GM23338 (cell line): ENCODE measurements around the gene SLC66A1. TPM values are rescaled to one million over a fixed set of nuclear protein-coding genes. Genes with fewer than 3 reads are reported as not detected.

Experiments
- ATAC-seq: fragments of 200-7000 bp; cut with Tn5 transposase; 3 replicates; pipeline ENCODE4 v1.9.1; 2020
- DNase-seq: peaks from one replicate; pipeline ENCODE4 v3.0.0-alpha.2; 2015; ENCODE audit warnings: low spot score
- H2AFZ ChIP-seq: fragments of 200-600 bp; sonication (generic); 2 replicates; pipeline ENCODE4 v1.8.0; 2016; ENCODE audit warnings: antibody characterized with exemption, mild to moderate bottlenecking, moderate library complexity
- H3F3A ChIP-seq: fragments of 200-600 bp; sonication (generic); replicated peaks from 2 replicates; pipeline ENCODE4 v1.8.0; 2017; ENCODE audit warnings: antibody characterized with exemption, mixed run types, low read depth
- H3K27ac ChIP-seq: fragments of 200-600 bp; sonication (generic); 2 replicates; pipeline ENCODE4 v1.6.1; 2016; ENCODE audit warnings: low read depth
- H3K27me3 ChIP-seq: fragments of 200-600 bp; sonication (generic); 2 replicates; pipeline ENCODE4 v1.8.0; 2016; ENCODE audit warnings: mild to moderate bottlenecking, mixed run types, moderate library complexity; ENCODE audit not compliant: insufficient read depth
- H3K36me3 ChIP-seq: fragments of 200-600 bp; sonication (generic); 2 replicates; pipeline ENCODE4 v1.8.0; 2016; ENCODE audit warnings: mild to moderate bottlenecking; ENCODE audit not compliant: insufficient read depth
- H3K4me1 ChIP-seq: fragments of 200-600 bp; sonication (generic); 2 replicates; pipeline ENCODE4 v1.8.0; 2016; ENCODE audit warnings: mild to moderate bottlenecking, moderate library complexity; ENCODE audit not compliant: insufficient read depth
- H3K4me2 ChIP-seq: fragments of 200-600 bp; sonication (generic); 2 replicates; pipeline ENCODE4 v1.7.1; 2017; ENCODE audit warnings: mixed run types
- H3K4me3 ChIP-seq: fragments of 200-600 bp; sonication (generic); 2 replicates; pipeline ENCODE4 v1.6.1; 2016; ENCODE audit warnings: mixed run types
- H3K79me2 ChIP-seq: fragments of 200-600 bp; sonication (generic); replicated peaks from 2 replicates; pipeline ENCODE4 v1.8.0; 2017; ENCODE audit warnings: mild to moderate bottlenecking; ENCODE audit not compliant: insufficient read depth
- H3K9me2 ChIP-seq: fragments of 200-600 bp; sonication (generic); 2 replicates; pipeline ENCODE4 v1.8.0; 2017; ENCODE audit not compliant: insufficient read depth
- H4K20me1 ChIP-seq: fragments of 200-600 bp; sonication (generic); replicated peaks from 2 replicates; pipeline ENCODE4 v1.8.0; 2017; ENCODE audit warnings: mild to moderate bottlenecking; ENCODE audit not compliant: insufficient read depth
- H3K27ac Mint-ChIP-seq: 2 replicates; pipeline ENCODE4 v1.8.0; 2020; ENCODE audit warnings: inconsistent platforms, mild to moderate bottlenecking, moderate library complexity, mixed read lengths
- H3K27me3 Mint-ChIP-seq: 3 replicates; pipeline ENCODE4 v1.8.0; 2022; ENCODE audit warnings: low read depth, mild to moderate bottlenecking, moderate library complexity, mixed read lengths, inconsistent platforms; ENCODE audit not compliant: insufficient read depth, poor library complexity
- H3K36me3 Mint-ChIP-seq: 3 replicates; pipeline ENCODE4 v1.8.0; 2021; ENCODE audit warnings: low read depth, mild to moderate bottlenecking, inconsistent platforms, moderate library complexity, mixed read lengths
- H3K4me1 Mint-ChIP-seq: 3 replicates; pipeline ENCODE4 v1.8.0; 2020; ENCODE audit warnings: mild to moderate bottlenecking, inconsistent platforms, mixed read lengths
- H3K4me3 Mint-ChIP-seq: 3 replicates; pipeline ENCODE4 v1.8.0; 2021; ENCODE audit warnings: moderate library complexity, mild to moderate bottlenecking, inconsistent platforms, mixed read lengths
- H3K9me3 Mint-ChIP-seq: 3 replicates; pipeline ENCODE4 v1.8.0; 2020; ENCODE audit warnings: moderate library complexity, mild to moderate bottlenecking, inconsistent platforms, mixed read lengths
- EZH2phosphoT487 ChIP-seq: fragments of 200-600 bp; sonication (generic); IDR thresholded peaks from one replicate; pipeline ENCODE4 v1.8.1; 2018; ENCODE audit warnings: antibody characterized with exemption; ENCODE audit not compliant: unreplicated experiment
- JUNB ChIP-seq: IDR thresholded peaks from one replicate; pipeline ENCODE4 v1.6.1; 2016; ENCODE audit warnings: antibody characterized with exemption; ENCODE audit not compliant: unreplicated experiment
- POLR2AphosphoS5 ChIP-seq: IDR thresholded peaks from 2 replicates; pipeline ENCODE4 v1.6.1; 2016; ENCODE audit warnings: antibody characterized with exemption, low read depth
- STAT1 ChIP-seq: IDR thresholded peaks from one replicate; pipeline ENCODE4 v1.6.1; 2016; ENCODE audit warnings: antibody characterized with exemption; ENCODE audit not compliant: unreplicated experiment
- polyA plus RNA-seq: library from polyadenylated mRNA; unstranded; fragments of >200 nt; fragmentation: Nextera tagmentation; extraction: Ambion mirVana; gene quantifications from 2 replicates; pipeline ENCODE4 v1.2.1, GENCODE V29; 2016
- total RNA-seq: library from RNA; depleted of rRNA; stranded (reverse); fragments of >200 nt; shearing (Covaris generic); gene quantifications from 2 replicates; pipeline ENCODE4 v1.2.3, GENCODE V29; 2014
- TF ChIP-seq, protein P1 (sequence below), 2 experiments: fragments of 200-600 bp in 1 of 2; sonication (generic) in 1 of 2; conservative IDR thresholded peaks; 2 replicates each; pipeline versions ENCODE4 v1.5.1 to v1.6.1; 2016 to 2017; ENCODE audit warnings: antibody characterized with exemption in 2 of 2, low read depth in 2 of 2, mild to moderate bottlenecking in 2 of 2, moderate library complexity in 1 of 2
- TF ChIP-seq, protein P2 (sequence below): IDR thresholded peaks from 2 replicates; pipeline ENCODE4 v1.6.1; 2016; ENCODE audit warnings: antibody characterized with exemption
- TF ChIP-seq, protein P3 (sequence below): IDR thresholded peaks from one replicate; pipeline ENCODE4 v1.6.1; 2018; ENCODE audit warnings: antibody characterized with exemption; ENCODE audit not compliant: unreplicated experiment

SLC66A1 gene
- total and polyA plus RNA-seq, 2 experiments from 2014 or later = 6.9 to 19.7 TPM

DNA sequence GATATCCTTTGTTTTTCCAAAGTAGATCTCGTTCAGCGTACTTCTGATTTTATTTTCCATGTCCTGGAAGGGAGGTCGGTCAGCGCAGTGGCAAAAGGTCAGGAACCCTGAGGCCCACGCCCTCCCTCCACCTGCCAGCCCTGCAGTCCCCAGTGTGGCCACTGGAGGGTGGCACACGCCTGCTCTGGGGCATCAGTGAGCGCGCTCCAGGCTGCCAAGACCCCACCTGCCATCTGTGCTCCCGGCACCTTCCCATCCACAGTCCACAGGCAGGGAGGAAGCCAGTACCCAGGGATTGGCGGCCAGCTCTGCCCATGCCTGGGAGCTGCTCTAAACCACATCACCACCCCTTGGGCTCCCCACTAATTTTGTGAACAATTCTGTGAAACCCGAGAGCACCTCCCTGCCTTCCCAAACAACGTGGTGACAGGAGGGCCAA lies 32.3 kb downstream of the SLC66A1 start:
- H3K4me3 ChIP-seq = no peak overlapping the region
- Mint-ChIP-seq H3K36me3 (peaks cover 39% of the 10 kb centered on the region), H3K4me1 (peaks cover 18% of the 10 kb centered on the region), H3K4me3 (no peak overlapping the region), H3K27ac (no peak overlapping the region), H3K9me3 (no peaks in the 10 kb centered on the region), H3K27me3 (peaks cover 10% of the 10 kb centered on the region)
- H3K4me1 ChIP-seq = peaks cover 6% of the 10 kb centered on the region; the same call in 1 of the 2 replicates
- no peaks in the 10 kb centered on the region for H3K27me3 ChIP-seq
- H4K20me1 ChIP-seq = peaks cover 7% of the 10 kb centered on the region
- peaks cover 20% of the 10 kb centered on the region for H3F3A ChIP-seq
- DNase-seq (peak; percentile 77), ATAC-seq (peak; percentile 82)
- no peak for TF ChIP-seq JUNB
- TF ChIP-seq, protein P1, sequence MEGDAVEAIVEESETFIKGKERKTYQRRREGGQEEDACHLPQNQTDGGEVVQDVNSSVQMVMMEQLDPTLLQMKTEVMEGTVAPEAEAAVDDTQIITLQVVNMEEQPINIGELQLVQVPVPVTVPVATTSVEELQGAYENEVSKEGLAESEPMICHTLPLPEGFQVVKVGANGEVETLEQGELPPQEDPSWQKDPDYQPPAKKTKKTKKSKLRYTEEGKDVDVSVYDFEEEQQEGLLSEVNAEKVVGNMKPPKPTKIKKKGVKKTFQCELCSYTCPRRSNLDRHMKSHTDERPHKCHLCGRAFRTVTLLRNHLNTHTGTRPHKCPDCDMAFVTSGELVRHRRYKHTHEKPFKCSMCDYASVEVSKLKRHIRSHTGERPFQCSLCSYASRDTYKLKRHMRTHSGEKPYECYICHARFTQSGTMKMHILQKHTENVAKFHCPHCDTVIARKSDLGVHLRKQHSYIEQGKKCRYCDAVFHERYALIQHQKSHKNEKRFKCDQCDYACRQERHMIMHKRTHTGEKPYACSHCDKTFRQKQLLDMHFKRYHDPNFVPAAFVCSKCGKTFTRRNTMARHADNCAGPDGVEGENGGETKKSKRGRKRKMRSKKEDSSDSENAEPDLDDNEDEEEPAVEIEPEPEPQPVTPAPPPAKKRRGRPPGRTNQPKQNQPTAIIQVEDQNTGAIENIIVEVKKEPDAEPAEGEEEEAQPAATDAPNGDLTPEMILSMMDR (conservative IDR thresholded peaks at IDR 0.05; ENCODE audit: low read depth in 2 of 2) = peak; percentile 69 to 95
- TF ChIP-seq, protein P2, sequence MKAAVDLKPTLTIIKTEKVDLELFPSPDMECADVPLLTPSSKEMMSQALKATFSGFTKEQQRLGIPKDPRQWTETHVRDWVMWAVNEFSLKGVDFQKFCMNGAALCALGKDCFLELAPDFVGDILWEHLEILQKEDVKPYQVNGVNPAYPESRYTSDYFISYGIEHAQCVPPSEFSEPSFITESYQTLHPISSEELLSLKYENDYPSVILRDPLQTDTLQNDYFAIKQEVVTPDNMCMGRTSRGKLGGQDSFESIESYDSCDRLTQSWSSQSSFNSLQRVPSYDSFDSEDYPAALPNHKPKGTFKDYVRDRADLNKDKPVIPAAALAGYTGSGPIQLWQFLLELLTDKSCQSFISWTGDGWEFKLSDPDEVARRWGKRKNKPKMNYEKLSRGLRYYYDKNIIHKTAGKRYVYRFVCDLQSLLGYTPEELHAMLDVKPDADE = no peak
- no peak overlapping the region for H2AFZ ChIP-seq
- no peaks in the 10 kb centered on the region for H3K9me2 ChIP-seq
- no peaks in the 10 kb centered on the region; the same call in 1 of the 2 replicates for H3K36me3 ChIP-seq
- no peak overlapping the region for H3K4me2 ChIP-seq
- H3K79me2 ChIP-seq = no peaks in the 10 kb centered on the region
- H3K27ac ChIP-seq = peak overlapping the region; percentile 69; the same call in 1 of the 2 replicates

DNA sequence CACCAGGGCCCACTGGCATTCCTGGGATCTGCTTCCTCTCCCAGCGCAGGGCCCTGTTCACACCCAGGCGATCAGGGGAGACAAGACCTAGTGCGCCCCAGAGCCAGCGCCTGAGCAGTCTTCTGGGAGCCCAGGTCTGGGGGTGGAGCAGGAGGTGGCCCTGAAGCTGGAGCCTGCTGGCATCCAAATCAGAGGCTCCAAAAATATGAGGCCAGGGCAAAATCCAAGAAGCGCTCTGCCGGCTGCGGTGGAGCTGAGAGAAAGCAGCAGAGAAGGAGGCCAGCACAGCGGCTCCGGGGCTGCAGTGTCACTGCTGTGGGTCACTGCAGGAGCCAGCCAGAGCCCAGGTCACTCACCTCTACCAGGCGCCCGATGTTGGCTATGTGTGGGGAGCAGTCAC lies 32.7 kb downstream of the SLC66A1 start:
- DNase-seq = no peak
- Mint-ChIP-seq H3K9me3 (no peaks in the 10 kb centered on the region), H3K4me1 (peaks cover 14% of the 10 kb centered on the region), H3K4me3 (no peak overlapping the region), H3K27me3 (peaks cover 6% of the 10 kb centered on the region), H3K27ac (no peak overlapping the region), H3K36me3 (peaks cover 41% of the 10 kb centered on the region)
- no peaks in the 10 kb centered on the region for H3K9me2 ChIP-seq
- H4K20me1 ChIP-seq = peaks cover 7% of the 10 kb centered on the region
- no peak overlapping the region for H3K4me2 ChIP-seq
- no peaks in the 10 kb centered on the region; the same call in 1 of the 2 replicates for H3K36me3 ChIP-seq
- no peak overlapping the region for H3K4me3 ChIP-seq
- peaks cover 16% of the 10 kb centered on the region for H3F3A ChIP-seq
- no peak overlapping the region for H2AFZ ChIP-seq
- H3K79me2 ChIP-seq = no peaks in the 10 kb centered on the region
- H3K27me3 ChIP-seq = no peaks in the 10 kb centered on the region
- peak overlapping the region; percentile 69; the same call in 1 of the 2 replicates for H3K27ac ChIP-seq
- peak; percentile 4; the same call in 2 of the 3 replicates for ATAC-seq
- peaks cover 1% of the 10 kb centered on the region; the same call in 1 of the 2 replicates for H3K4me1 ChIP-seq
- TF ChIP-seq EZH2phosphoT487 = no peak
- TF ChIP-seq JUNB = no peak
- TF ChIP-seq STAT1 = no peak
- TF ChIP-seq, protein P2 = no peak
- TF ChIP-seq POLR2AphosphoS5 = no peak
- TF ChIP-seq, protein P3, sequence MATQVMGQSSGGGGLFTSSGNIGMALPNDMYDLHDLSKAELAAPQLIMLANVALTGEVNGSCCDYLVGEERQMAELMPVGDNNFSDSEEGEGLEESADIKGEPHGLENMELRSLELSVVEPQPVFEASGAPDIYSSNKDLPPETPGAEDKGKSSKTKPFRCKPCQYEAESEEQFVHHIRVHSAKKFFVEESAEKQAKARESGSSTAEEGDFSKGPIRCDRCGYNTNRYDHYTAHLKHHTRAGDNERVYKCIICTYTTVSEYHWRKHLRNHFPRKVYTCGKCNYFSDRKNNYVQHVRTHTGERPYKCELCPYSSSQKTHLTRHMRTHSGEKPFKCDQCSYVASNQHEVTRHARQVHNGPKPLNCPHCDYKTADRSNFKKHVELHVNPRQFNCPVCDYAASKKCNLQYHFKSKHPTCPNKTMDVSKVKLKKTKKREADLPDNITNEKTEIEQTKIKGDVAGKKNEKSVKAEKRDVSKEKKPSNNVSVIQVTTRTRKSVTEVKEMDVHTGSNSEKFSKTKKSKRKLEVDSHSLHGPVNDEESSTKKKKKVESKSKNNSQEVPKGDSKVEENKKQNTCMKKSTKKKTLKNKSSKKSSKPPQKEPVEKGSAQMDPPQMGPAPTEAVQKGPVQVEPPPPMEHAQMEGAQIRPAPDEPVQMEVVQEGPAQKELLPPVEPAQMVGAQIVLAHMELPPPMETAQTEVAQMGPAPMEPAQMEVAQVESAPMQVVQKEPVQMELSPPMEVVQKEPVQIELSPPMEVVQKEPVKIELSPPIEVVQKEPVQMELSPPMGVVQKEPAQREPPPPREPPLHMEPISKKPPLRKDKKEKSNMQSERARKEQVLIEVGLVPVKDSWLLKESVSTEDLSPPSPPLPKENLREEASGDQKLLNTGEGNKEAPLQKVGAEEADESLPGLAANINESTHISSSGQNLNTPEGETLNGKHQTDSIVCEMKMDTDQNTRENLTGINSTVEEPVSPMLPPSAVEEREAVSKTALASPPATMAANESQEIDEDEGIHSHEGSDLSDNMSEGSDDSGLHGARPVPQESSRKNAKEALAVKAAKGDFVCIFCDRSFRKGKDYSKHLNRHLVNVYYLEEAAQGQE = no peak
